GM18873 (cell line): ENCODE results near the gene SCN4A.
"Not testable (repeated sequence)": the region's sequence is repeated elsewhere in the genome, so short reads cannot be mapped to it uniquely, and the experiment has no call there.

Experiments
- ATAC-seq: cut with Tn5 transposase; IDR thresholded peaks from one replicate; pipeline ENCODE4 v1.9.1; 2021; ENCODE audit warnings: mild to moderate bottlenecking, moderate library complexity, moderate number of reproducible peaks; ENCODE audit not compliant: unreplicated experiment, low FRiP score

Gene SCN4A

DNA sequence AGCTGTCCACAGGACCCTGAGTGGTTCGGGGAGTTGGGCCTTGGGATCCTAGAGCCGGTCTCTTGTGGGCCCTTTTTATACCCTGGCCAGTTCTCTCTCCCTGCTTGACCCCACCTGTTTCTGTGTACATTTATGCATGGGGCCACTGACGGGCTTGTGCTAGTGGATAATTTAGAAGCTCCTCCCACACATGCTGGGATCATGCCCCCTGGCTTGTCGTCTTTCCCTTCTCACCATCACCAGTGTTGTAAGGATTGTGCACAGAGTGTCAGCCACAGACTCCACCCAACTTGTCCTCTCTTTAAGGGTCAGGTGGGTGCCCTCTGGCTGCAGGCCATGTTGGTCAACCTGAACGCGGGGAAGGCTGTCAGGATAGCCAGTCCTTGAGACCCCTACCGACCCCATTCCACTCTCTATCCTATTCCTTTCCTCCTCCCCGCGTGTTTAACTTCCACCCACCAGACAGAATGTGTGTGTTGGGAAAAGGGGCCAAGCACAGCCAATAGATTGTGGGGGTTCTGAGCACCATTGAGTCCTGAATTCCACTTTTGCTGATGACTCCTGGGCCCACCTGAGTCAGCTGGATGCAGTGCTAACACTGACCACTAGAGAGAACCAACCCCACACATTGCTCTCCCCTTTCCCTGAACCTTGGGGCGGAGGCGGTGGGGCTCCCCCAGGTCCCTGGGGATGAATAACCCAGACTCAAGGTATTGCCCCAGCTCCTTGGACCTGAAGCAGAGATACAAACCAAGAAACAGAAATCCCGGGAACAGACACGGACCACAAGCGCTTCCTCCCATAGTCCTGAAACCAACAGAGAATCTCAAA is 76.0 kb downstream of the SCN4A start, which contains the start of gene CSH1:
TSS of gene CSH1 (minus strand) at position 51 of the 831 bp plus-strand sequence. CDS start 63 bp downstream, outside the sequence.
- not testable (repeated sequence) for ATAC-seq

GRCh38 chr17:63894821-63895220 is 77.9 kb downstream of the SCN4A start:
- not testable (repeated sequence) for ATAC-seq

GRCh38 chr17:63894021-63894420 is 78.7 kb downstream of the SCN4A start:
- not testable (repeated sequence) for ATAC-seq

DNA sequence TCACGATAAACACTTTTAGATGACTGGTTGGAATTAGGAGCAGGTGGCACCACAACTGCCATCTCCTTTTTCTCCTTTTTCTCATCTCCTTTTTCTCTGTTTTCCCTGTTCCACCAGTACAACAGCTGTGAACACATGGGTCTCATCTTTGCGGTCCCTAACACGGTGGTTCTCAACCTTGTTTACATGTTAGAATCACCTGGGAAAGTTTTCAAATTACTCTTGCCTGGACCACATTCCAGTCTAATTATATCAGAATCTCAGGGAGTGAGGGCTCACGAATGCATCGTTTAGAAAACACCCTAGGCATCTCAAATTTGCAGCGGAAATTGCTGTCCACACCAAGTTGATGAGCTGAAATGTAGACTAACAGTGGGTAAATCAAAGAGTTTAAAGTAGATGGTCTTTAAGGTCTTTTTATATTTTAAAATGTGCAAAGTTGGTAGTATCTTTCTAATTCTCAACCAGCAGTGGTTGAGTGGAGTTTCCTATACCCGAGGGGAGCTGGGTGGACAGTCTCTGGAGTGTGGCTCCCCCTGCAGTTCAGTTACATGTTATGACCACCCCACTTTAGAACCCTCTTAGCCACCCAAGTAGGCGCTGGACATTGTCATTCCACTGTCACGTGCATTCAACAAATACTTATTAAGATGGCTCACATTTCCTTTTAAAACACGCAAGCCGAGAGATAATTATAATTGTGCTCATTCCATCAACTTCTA is 80.2 kb downstream of the SCN4A start:
- ATAC-seq, result not testable (repeated sequence)

GRCh38 chr17:63889026-63889848 is 83.5 kb downstream of the SCN4A start:
- not testable (repeated sequence) for ATAC-seq
